CD1c-positive myeloid dendritic cell (primary cell): ENCODE measurements around the gene FAM78B.

ENCODE experiments used
- DNase-seq: peaks from one replicate; pipeline ENCODE4 v3.0.0-alpha.2; 2016; ENCODE audit errors: extremely low spot score

The FAM78B gene

GRCh38 chr1:166069390-166069789 is 97.4 kb downstream of the FAM78B start:
- DNase-seq: no peak

- DNase-seq: no peak
Measured at GRCh38 chr1:166066107-166066506, 100.7 kb downstream of the FAM78B start.

- no peak for DNase-seq
Measured at GRCh38 chr1:166064951-166065350, 101.8 kb downstream of the FAM78B start.

GRCh38 chr1:166064313-166064926 is 102.4 kb downstream of the FAM78B start:
- no peak for DNase-seq

GRCh38 chr1:166063701-166064100 is 103.1 kb downstream of the FAM78B start:
- DNase-seq: no peak

GRCh38 chr1:166062421-166063070 is 104.3 kb downstream of the FAM78B start:
- no peak for DNase-seq

GRCh38 chr1:166057650-166058049 is 109.2 kb downstream of the FAM78B start:
- DNase-seq: no peak

- no peak for DNase-seq
Measured at GRCh38 chr1:166053395-166053794, 113.4 kb downstream of the FAM78B start.

GRCh38 chr1:166040202-166040997 is 126.4 kb downstream of the FAM78B start:
- DNase-seq: no peak

GRCh38 chr1:166039436-166040201 is 127.2 kb downstream of the FAM78B start:
- DNase-seq: no peak

- DNase-seq: no peak
Measured at GRCh38 chr1:166036092-166036491, 130.7 kb downstream of the FAM78B start.

GRCh38 chr1:166032572-166033371 is 134.0 kb downstream of the FAM78B start:
- no peak for DNase-seq

- DNase-seq: no peak
Measured at GRCh38 chr1:166031932-166032571, 134.7 kb downstream of the FAM78B start.

GRCh38 chr1:166029196-166029945 is 137.4 kb downstream of the FAM78B start:
- no peak for DNase-seq

GRCh38 chr1:166026555-166026954 is 140.2 kb downstream of the FAM78B start:
- DNase-seq: no peak

- DNase-seq: no peak
Measured at GRCh38 chr1:166026143-166026542, 140.7 kb downstream of the FAM78B start.

GRCh38 chr1:166020210-166020609 is 146.6 kb downstream of the FAM78B start:
- DNase-seq: no peak
